ENCODE data around the gene UBE2U.

UBE2U gene

DNA sequence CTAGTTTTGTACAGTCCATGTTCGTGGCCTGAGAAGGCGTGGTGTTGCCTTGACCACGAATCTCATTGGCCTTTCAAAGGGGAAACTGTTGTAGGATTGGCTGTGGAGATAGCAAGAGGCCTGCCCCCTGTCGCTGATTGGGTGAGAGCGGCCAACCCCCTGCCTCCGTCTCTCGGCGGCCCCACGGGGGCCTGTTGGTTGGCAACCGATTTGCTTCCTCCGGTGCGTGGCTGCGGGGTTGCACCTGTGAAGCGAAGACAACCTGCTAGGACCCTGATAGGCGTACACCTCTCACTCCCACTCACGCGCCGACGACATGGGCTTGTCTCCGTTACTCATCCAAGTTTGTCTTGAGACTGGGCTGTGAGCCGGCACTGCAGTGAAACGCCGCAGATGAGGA lies at the start of gene UBE2U:
Gene UBE2U, plus strand, starts transcription at position 204 of the 400 bp plus-strand sequence. CDS start 428 bp downstream, outside the sequence.
- in situ Hi-C loops (cut with MboI; ENCODE audit: low sequenced_read_pairs): no loop called here

DNA sequence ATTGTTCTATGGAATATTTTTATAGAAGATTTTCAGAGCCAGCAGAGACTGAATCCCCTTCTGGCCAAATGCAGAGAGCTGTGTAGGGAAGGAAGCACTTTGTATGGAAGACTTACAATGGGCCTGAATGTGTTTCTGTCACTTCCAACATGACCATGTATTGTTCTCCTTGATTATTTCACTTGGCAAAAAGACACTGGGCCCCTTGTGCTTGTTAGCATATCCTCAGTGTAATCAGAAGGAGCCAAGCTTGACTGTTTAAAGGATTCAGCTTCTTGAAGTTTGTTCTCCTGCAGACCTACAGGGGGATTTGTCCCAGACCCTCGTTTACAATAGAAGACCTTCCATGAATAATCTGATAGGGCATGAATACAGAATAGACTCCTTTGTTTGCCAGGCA lies 48.1 kb upstream of the UBE2U start:
- in situ Hi-C loops (cut with MboI; ENCODE audit: low sequenced_read_pairs): no loop called here

DNA sequence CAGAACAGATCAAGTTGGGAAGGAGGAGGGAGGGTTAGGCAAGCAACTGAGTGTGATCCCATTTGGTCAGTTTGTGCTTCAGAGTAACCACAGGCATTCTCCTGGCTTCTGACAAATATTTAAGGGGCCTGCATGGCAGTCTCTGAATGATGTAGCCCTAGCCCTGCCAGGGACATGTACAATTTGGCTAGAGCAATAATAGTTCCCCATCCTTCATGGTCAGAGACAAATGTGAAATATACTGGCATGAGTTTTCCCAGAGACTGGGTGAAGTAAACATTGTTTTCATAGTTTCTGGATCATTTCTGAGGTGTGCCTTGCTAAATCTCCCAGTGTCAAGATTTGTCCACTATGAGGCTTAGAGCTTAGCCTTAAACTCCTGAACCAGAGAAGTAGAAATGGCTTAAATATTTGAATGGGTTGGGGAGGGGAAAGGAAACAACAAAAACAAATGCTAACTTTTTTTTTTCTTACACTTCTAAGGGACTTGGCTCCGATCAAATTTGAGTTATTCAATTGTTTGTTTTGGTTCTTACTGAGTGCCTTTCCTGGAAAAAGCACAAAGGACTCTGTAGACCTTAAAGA lies 42.0 kb upstream of the UBE2U start:
- in situ Hi-C loops (cut with MboI; ENCODE audit: low sequenced_read_pairs): no loop called here

GRCh38 chr1:64162151-64162550 lies 41.3 kb upstream of the UBE2U start:
- in situ Hi-C loops (cut with MboI; ENCODE audit: low sequenced_read_pairs): no loop called here

DNA sequence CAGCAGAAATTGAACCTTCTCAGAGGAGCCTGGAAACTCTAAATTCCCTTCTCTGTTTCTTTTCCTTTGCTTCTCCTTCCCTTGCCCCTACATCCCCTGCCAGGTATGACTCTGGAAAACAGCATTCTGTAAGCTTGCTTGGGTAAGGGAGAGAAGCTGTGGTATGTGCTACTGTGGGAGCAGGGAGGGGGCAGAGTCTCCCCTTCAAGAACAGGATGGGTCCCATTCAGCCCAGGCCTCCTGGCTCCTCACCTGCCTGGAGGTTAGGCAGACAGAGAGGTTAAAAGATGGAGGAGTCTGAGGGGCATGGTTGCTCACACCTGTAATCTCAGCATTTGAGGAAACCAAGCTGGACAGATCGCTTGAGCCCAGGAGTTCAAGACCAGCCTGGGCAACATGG lies 40.6 kb upstream of the UBE2U start:
- in situ Hi-C loops (cut with MboI; ENCODE audit: low sequenced_read_pairs): no loop called here

- in situ Hi-C loops (cut with MboI; ENCODE audit: low sequenced_read_pairs): no loop called here
These were observed 40.0 kb upstream of the UBE2U start for GRCh38 chr1:64163431-64163830.

DNA sequence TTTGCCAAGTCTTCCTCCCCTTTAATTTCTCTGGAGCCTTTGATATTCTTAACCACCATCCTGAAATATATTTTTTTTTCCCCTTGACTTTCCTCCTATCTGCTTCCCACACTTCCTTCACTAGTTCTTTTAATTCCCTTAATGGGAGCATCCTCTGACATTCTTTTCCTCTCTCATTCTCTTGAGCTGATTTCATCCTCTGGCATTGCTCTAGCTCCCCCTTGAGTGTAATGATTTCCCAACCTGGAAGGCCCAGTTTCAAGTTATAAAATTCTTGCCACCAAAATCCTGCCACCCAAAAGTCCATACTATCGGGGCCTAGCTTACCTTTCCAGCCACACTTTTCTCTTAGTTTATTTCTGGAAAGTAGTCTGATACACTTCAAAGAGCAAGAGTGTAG lies 39.5 kb upstream of the UBE2U start:
- in situ Hi-C loops (cut with MboI; ENCODE audit: low sequenced_read_pairs): no loop called here

GRCh38 chr1:64166629-64167028 lies 36.8 kb upstream of the UBE2U start:
- in situ Hi-C loops (cut with MboI; ENCODE audit: low sequenced_read_pairs): no loop called here

GRCh38 chr1:64167176-64167575 lies 36.2 kb upstream of the UBE2U start:
- in situ Hi-C loops (cut with MboI; ENCODE audit: low sequenced_read_pairs): no loop called here

DNA sequence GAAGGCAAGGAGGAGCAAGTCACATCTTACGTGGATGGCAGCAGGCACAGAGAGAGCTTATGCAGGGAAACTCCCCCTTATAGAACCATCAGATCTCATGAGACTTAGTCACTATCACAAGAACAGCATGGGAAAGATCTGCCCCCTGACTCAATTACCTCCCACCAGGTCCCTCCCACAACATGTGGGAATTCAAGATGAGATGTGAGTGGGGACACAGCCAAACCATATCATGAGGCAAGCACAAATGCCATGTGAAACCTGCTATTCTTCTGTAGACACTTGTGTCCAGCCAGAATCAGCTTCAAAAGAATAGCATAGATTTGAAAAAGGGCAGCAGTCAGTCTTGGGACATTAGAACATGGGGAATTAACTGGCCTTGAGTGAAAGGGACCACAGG lies 32.2 kb upstream of the UBE2U start:
- in situ Hi-C loops (cut with MboI; ENCODE audit: low sequenced_read_pairs): no loop called here

- in situ Hi-C loops (cut with MboI; ENCODE audit: low sequenced_read_pairs): no loop called here
These were observed 31.6 kb upstream of the UBE2U start for GRCh38 chr1:64171797-64172281.

DNA sequence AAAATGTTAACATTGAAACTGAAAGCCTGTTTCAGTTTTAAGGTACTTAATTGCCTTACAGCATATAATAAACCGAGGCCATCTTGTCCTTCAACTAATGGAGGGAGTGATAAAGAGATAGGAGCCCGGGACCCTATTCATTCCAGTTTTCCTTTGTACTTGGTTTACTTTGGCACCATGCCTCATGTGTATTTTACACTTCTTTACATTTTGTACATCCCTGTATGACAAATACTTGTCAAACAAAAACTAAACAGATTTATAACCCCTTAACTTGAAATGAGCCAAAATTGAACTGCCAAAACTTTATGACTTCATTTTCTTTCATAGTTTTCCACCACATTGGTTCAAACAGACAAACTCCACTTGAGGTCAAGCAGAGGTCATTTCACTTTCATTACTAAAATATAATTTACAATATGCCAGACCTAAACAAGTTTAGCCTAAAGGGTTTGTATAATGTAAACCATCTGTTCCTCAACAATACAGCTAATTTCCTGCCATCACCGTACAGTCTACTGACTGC lies 30.9 kb upstream of the UBE2U start:
- in situ Hi-C loops (cut with MboI; ENCODE audit: low sequenced_read_pairs): no loop called here

DNA sequence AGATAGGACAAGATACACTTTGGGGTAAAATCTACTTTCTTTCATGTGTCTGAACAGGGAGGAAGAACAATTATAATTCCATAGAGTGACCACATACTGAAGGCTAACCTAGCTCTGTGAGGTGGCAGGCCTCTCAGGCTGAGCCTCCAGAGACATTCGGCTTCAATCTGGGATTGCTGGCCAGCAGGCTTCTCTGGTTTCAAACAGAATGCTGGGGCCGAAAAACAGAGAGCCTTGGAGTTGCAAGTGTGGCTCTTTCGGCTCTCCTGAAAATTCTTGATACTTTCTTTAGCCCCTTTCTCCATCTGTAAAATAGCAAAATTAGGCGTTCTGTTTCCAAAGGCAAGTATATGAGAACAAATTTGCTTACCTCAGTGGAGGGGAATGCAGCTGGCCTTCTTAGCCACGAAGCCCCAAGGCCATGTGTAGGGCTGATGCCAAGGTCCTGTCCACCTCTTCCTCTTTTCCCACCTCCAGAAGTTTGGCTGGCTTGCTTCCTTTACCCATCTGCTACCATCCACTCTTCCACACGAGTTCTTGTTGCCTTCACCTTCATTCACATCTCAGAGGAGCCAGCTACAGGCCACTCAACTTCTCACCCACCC lies 30.0 kb upstream of the UBE2U start:
- in situ Hi-C loops (cut with MboI; ENCODE audit: low sequenced_read_pairs): no loop called here

DNA sequence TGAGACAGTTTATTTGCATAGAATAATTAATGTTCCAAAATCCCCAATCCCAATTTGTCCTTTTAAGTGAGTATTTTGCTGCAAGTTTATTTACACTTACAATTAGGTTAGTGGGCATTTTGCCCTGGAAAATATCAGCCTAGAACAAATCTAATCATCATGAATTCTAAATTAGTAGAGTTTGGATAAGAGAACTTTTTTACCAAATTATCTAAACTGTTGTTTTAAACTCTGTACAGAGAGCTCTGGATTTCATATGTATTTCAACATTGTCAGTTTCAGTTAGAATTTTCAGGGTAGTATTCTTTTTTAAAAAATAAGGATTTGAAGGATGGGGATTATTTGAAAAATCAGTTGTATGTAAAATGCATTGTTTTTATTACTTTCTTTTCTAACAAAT lies 27.8 kb upstream of the UBE2U start:
- in situ Hi-C loops (cut with MboI; ENCODE audit: low sequenced_read_pairs): no loop called here

DNA sequence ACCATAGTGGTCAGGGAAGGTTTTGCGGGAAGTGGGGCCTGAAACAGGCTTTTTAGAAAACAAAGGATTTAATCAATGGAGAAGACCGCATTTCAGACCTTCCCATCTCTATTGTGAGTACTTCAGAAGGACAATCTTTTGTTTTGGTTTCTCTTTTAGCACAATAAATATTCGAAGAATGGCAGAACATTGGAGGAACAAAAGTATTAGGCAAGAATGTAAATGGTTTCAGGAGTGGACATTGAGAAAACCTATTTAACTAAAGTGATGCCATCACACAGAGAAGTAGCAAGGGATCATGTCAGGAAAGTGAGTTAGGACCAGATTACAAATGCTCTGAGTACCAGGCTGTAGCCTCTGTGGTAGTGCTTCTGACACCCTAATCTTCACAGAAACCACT lies 26.8 kb upstream of the UBE2U start:
- in situ Hi-C loops (cut with MboI; ENCODE audit: low sequenced_read_pairs): no loop called here

DNA sequence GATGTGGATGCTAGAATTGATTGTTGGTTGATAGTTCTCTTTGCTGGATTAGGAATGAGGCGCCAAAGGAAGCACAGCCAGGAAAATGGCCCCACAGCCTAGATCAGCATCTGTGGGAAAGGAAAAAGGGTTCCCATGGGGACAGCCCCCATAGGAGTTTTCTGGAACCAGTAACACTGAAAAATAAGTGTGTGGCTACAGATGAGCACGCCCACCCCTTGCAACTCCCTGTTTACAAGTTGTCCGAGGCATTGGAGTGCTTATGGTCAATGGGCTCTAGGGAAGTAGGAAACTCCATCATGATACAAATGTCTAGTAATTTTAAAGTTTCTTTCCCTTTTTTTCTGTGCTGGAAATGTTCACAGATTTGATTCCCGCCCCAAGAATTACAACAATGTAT lies 23.8 kb upstream of the UBE2U start:
- in situ Hi-C loops (cut with MboI; ENCODE audit: low sequenced_read_pairs): no loop called here

DNA sequence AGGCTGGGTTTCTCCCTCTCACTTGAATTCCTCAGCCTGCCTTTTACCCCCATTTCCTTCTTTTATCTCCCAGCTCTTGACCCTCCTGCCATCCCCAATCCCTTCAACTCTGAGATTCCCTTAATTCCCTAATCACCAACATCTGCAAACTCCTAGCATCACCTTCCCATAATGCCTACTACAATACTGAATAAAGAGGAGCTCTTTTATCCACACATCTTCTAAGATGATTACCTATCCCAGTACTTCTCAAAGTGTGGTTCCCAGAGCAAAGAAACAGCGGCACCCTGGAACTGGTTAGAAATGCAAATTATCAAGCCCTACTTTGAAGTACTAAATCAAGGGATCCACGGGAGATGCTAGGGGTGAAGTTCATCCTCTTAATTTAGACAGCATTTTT lies 21.2 kb upstream of the UBE2U start:
- in situ Hi-C loops (cut with MboI; ENCODE audit: low sequenced_read_pairs): no loop called here

GRCh38 chr1:64183395-64184002 lies 19.9 kb upstream of the UBE2U start:
- in situ Hi-C loops (cut with MboI; ENCODE audit: low sequenced_read_pairs): no loop called here

DNA sequence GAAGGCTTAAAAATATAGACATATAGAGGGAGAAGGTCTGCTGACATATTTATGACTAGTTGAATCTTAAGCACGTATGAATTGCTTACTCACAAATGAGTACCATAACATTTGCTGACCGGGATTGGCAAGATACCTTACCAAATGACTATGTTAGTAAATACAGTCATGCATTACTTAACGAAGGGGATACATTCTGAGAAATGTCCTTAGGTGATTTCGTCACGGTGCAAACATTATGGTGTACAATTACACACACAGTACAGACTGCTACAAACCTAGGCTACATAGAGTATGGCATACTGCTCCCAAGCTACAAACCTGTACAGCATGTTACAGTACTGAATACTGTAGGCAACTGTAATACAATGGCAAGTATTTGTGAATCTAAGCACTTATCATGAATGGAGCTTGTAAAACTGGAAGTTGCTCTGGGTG lies 19.4 kb upstream of the UBE2U start:
- in situ Hi-C loops (cut with MboI; ENCODE audit: low sequenced_read_pairs): no loop called here

DNA sequence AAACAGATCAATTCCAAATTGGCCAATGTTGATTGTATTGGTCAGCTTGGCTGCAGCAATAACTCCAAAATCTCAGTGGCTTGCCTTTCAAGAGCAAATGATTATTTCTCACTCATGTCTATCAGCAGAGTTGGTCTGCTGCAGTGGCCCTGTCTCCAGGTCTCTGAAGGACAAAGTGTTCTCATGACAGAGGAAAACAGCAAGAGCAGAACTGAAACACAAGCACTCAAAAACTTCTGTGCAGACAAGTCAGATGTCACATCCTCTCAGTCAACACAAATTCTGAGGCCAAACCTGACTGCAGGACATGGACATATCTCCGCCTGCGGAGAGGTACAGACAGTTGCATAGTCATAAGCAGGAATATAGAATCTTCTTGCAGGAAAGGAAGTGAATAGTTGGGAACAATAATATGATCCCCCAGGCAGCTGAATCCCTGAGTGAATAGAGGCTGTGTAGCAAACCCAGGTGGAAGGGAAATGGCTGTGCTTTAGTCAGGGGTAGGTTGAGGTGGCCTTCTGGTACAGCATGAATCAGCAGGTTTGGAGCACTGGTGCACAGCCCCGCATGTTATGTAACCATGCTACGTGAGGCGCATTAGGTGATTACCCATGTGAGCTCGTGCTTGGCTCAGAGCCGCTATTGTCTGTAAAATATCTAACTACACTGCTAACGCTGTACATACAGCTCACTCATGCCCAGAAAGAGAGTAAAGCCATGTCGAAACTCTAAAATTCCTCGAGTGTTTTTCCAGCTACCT lies 17.1 kb upstream of the UBE2U start:
- in situ Hi-C loops (cut with MboI; ENCODE audit: low sequenced_read_pairs): no loop called here

DNA sequence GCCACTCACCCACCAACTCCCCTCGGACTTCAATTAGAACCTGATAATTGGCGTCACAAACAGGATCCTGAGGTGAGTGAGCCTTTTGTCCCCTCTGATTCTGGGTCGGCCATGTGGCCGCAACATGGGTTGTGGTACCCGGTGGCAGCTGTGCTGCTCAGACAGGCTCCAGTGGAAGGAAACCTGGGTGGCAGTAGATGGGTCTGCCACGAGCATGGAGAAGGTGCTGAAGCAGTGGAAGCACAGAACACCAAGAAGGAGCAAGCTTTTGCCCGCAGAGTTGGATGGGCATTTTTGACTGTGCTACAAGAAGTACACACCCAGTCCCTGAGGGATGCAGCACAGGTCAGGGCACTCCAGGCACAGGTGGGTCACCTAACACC lies 16.5 kb upstream of the UBE2U start:
- in situ Hi-C loops (cut with MboI; ENCODE audit: low sequenced_read_pairs): no loop called here

- in situ Hi-C loops (cut with MboI; ENCODE audit: low sequenced_read_pairs): no loop called here
These were observed 15.8 kb upstream of the UBE2U start for GRCh38 chr1:64187646-64188045.
